HepG2 (cell line): Measurements from ENCODE around the gene CSNK1E. TPM values are rescaled to one million over a fixed set of nuclear protein-coding genes. Genes with fewer than 3 reads are reported as not detected.

ENCODE experiments used
- BCL3 ChIP-seq: sonication (generic); formaldehyde crosslinking; IDR thresholded peaks from 2 replicates; pipeline ENCODE4 v1.5.1; 2020; ENCODE audit warnings: mild to moderate bottlenecking, missing genetic modification reagents, moderate library complexity
- CREM ChIP-seq, 2 experiments: sonication (generic) in 1 of 2; formaldehyde crosslinking in 1 of 2; IDR thresholded peaks; 2 replicates each; pipeline versions ENCODE4 v1.4.0 to v1.6.1; 2016 to 2020; ENCODE audit warnings: antibody characterized with exemption in 1 of 2, mild to moderate bottlenecking in 1 of 2, missing genetic modification reagents in 1 of 2
- FOXK2 ChIP-seq: fragments of 450-650 bp; IDR thresholded peaks from 2 replicates; pipeline ENCODE4 v1.6.1; 2016
- HMGA1 ChIP-seq: sonication (generic); formaldehyde crosslinking; conservative IDR thresholded peaks from 2 replicates; pipeline ENCODE4 v1.4.0; 2020; ENCODE audit warnings: missing genetic modification reagents
- KLF12 ChIP-seq: sonication (generic); formaldehyde crosslinking; IDR thresholded peaks from 2 replicates; pipeline ENCODE4 v1.4.0; 2020; ENCODE audit warnings: missing genetic modification reagents, borderline replicate concordance
- NPAS2 ChIP-seq: sonication (generic); formaldehyde crosslinking; IDR thresholded peaks from 2 replicates; pipeline ENCODE4 v1.8.0; 2022; ENCODE audit warnings: mild to moderate bottlenecking, missing genetic modification reagents, borderline replicate concordance
- RXRA ChIP-seq: sonication (generic); formaldehyde crosslinking; IDR thresholded peaks from 2 replicates; pipeline ENCODE4 v1.5.1; 2020; ENCODE audit warnings: missing genetic modification reagents
- SP140L ChIP-seq: sonication (generic); formaldehyde crosslinking; IDR thresholded peaks from 2 replicates; pipeline ENCODE4 v1.4.0; 2020; ENCODE audit warnings: missing genetic modification reagents, borderline replicate concordance
- TARDBP ChIP-seq: sonication (generic); formaldehyde crosslinking; IDR thresholded peaks from 2 replicates; pipeline ENCODE4 v1.8.0; 2022; ENCODE audit warnings: mild to moderate bottlenecking, missing genetic modification reagents
- TMF1 ChIP-seq: sonication (generic); formaldehyde crosslinking; IDR thresholded peaks from 2 replicates; pipeline ENCODE4 v1.8.1; 2022; ENCODE audit warnings: low read depth, missing genetic modification reagents
- USF2 ChIP-seq, 2 experiments: sonication (generic) in 1 of 2; formaldehyde crosslinking in 1 of 2; IDR thresholded peaks; 2 replicates each; pipeline versions ENCODE4 v1.5.1 to v1.6.1; 2011 to 2020; ENCODE audit warnings: borderline replicate concordance in 1 of 2, low read depth in 1 of 2, low read length in 1 of 2, mild to moderate bottlenecking in 1 of 2, missing genetic modification reagents in 1 of 2, moderate library complexity in 1 of 2
- YEATS2 ChIP-seq: sonication (generic); formaldehyde crosslinking; IDR thresholded peaks from 2 replicates; pipeline ENCODE4 v1.4.0; 2020; ENCODE audit warnings: missing genetic modification reagents, borderline replicate concordance
- ZBTB2 ChIP-seq: sonication (generic); formaldehyde crosslinking; IDR thresholded peaks from 2 replicates; pipeline ENCODE4 v1.8.0; 2022; ENCODE audit warnings: low read depth, missing genetic modification reagents
- ZFP41 ChIP-seq: sonication (generic); formaldehyde crosslinking; IDR thresholded peaks from 2 replicates; pipeline ENCODE4 v1.4.0; 2020; ENCODE audit warnings: mild to moderate bottlenecking, missing genetic modification reagents, borderline replicate concordance
- ZFP91 ChIP-seq: sonication (generic); formaldehyde crosslinking; IDR thresholded peaks from 2 replicates; pipeline ENCODE4 v1.9.0; 2022; ENCODE audit warnings: missing genetic modification reagents, mild to moderate bottlenecking, borderline replicate concordance
- ZNF276 ChIP-seq: sonication (generic); formaldehyde crosslinking; IDR thresholded peaks from 2 replicates; pipeline ENCODE4 v1.4.0; 2020; ENCODE audit warnings: mild to moderate bottlenecking, low read depth, missing genetic modification reagents
- ZNF605 ChIP-seq: sonication (generic); formaldehyde crosslinking; IDR thresholded peaks from 2 replicates; pipeline ENCODE4 v1.8.0; 2022; ENCODE audit warnings: mild to moderate bottlenecking, missing genetic modification reagents
- ZSCAN31 ChIP-seq: sonication (generic); formaldehyde crosslinking; IDR thresholded peaks from 2 replicates; pipeline ENCODE4 v1.5.0; 2020; ENCODE audit warnings: low read depth, mild to moderate bottlenecking, missing genetic modification reagents
- polyA plus RNA-seq, 8 experiments: library from polyadenylated mRNA; depleted of rRNA in 3 of 8; stranded (reverse) in 7 of 8; unstranded in 1 of 8; fragments of >200 nt; fragmentation: Illumina TruSeq in 4 of 8; extraction: Trizol in 4 of 8; gene quantifications; 2 replicates each; pipeline versions ENCODE4 v1.2.1 to v1.2.3, GENCODE V29; 2011 to 2016; ENCODE audit warnings: low read depth in 4 of 8, missing spikeins in 1 of 8, mixed read lengths in 1 of 8; ENCODE audit not compliant: insufficient read depth in 1 of 8
- total RNA-seq, 5 experiments: library from RNA; depleted of rRNA; stranded (reverse); fragments of >200 nt; fragmentation: Illumina TruSeq; extraction: Trizol; gene quantifications; 2 replicates each; pipeline ENCODE4 v1.2.3, GENCODE V29; 2016; ENCODE audit warnings: low read depth in 1 of 5

CSNK1E gene
- total and polyA plus RNA-seq, 2 of the 13 experiments (the other 11 are each of a cell fraction or from before 2014, with no cell fraction given) = 34.7 to 129 TPM

- TF ChIP-seq ZFP41 (CRISPR knock-in tag) = no peak
- 0 out of 2 replicates have a peak, but pooled peaks have one; percentile 1 for TF ChIP-seq RXRA (CRISPR knock-in tag)
- TF ChIP-seq CREM (IDR thresholded peaks at IDR 0.05) = no peak
- TF ChIP-seq CREM (CRISPR knock-in tag; IDR thresholded peaks at IDR 0.05) = no peak
- TF ChIP-seq BCL3 (CRISPR knock-in tag) = no peak
- TF ChIP-seq NPAS2 (CRISPR knock-in tag) = no peak
- TF ChIP-seq YEATS2 = peak; percentile 57; the same call in 1 of the 2 replicates
- TF ChIP-seq USF2 (IDR thresholded peaks at IDR 0.05; ENCODE audit: low read depth, low read length) = no peak
- peak; percentile 5; the same call in 1 of the 2 replicates for TF ChIP-seq USF2 (CRISPR knock-in tag; IDR thresholded peaks at IDR 0.05; ENCODE audit: borderline replicate concordance)
- TF ChIP-seq HMGA1 (CRISPR knock-in tag) = no peak
- 0 out of 2 replicates have a peak, but pooled peaks have one; percentile 6 for TF ChIP-seq KLF12 (CRISPR knock-in tag)
- TF ChIP-seq ZFP91 (CRISPR knock-in tag) = no peak
- no peak; the same call in 1 of the 2 replicates for TF ChIP-seq ZNF605 (CRISPR knock-in tag)
- TF ChIP-seq ZSCAN31 (CRISPR knock-in tag) = no peak
- no peak for TF ChIP-seq SP140L (CRISPR knock-in tag)
- TF ChIP-seq TARDBP (CRISPR knock-in tag) = peak; percentile 71; the same call in 1 of the 2 replicates
- TF ChIP-seq ZNF276 (CRISPR knock-in tag) = no peak; the same call in 1 of the 2 replicates
- no peak for TF ChIP-seq FOXK2
- TF ChIP-seq TMF1 (CRISPR knock-in tag) = 0 out of 2 replicates have a peak, but pooled peaks have one; percentile 63
- TF ChIP-seq ZBTB2 (CRISPR knock-in tag) = peak; percentile 10; the same call in 1 of the 2 replicates
Measured at GRCh38 chr22:38317995-38318715, 922 bp upstream of the CSNK1E start (continued).
